ENCODE measurements around the gene SP140.
"Not testable (repeated sequence)": the region's sequence is repeated elsewhere in the genome, so short reads cannot be mapped to it uniquely, and the experiment has no call there.

Gene SP140

DNA sequence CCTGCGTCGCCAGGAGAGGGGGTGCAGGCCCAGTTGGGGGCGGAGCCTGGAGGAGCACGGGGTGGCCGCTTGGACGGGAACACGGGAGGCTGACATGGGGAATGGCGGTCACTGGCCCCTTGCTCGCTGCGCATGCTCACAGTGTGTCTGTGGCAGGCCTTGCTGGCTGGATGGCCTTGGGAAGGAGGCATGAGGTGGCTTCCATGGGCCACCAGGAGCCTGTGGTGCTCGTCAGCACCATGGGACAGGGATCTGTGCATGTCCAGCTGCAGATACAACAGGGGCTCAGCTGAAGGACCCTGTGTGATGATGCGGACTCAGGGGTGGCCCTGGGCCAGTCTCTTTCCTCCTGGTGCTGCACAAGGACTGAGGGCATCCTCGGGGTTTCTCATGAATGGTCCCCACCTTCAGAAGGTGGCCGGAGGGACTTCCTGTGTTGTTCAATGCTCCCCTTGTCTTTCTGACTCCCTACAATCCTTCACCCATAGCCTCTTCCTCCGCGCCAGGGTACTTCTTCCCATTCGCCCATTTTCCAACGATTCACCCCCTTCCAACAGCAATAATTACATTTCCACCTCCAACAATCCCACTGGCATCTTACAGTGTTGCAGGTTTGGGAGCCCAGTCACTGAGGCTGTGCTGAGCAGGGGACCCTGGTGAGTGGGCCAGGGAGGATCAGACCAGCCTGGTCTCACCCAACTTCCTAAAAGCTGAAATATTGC, 98.0 kb downstream of the SP140 start:
- intact Hi-C loops (cut with DNase I) = no loop called here
- DNase-seq = peak in 1 of 10 donors; percentile 78

- intact Hi-C loops (cut with DNase I) = no loop called here
- DNase-seq = no peak
These were observed 99.0 kb downstream of the SP140 start for GRCh38 chr2:230324503-230324902.

DNA sequence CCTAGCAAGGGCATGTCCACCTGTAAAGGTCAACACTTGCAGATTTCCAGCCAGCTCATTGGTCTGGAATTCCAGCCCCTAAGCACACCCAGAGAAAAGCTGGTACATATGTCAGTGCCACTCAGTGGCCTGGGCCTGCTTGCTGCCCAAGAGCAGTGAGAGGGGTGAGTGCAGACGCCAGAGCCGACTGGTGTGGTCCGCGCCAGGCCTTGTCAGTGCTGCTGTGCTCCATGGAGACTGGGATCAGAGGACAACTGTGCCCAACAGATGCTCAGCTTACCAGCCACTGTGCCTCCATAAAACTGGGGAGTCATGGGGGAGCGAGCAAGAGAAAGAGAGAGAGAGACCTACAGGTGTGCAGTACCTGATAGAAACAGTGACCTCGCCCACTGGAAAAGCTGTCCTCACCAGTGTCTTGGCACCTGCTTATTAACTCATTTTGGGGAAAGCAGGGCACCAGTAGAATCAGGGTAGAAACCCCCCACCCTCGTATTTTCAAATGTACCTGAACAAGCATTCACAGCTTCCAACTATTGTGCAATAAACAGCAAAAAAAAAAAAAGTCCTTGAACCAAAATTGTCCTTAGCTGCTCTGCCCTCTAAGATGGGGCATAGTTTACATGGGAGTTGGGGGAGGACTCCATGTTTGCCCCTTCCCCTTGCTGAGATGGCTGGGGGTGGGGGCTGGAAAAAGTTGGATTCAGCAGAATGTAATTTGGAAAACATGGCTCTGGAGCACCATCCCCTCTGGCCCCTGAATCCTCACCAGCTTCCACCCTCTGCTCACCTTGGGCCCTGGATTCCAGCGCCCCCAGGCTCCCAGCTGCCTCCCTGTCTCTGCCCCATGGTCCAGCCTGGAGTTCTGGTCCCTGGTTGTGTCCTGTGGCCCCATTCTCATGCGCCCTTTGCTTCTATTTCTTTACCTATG, 100.0 kb downstream of the SP140 start:
- intact Hi-C loops (cut with DNase I) = no loop called here
- DNase-seq = peak in 1 of 10 donors; percentile 42

DNA sequence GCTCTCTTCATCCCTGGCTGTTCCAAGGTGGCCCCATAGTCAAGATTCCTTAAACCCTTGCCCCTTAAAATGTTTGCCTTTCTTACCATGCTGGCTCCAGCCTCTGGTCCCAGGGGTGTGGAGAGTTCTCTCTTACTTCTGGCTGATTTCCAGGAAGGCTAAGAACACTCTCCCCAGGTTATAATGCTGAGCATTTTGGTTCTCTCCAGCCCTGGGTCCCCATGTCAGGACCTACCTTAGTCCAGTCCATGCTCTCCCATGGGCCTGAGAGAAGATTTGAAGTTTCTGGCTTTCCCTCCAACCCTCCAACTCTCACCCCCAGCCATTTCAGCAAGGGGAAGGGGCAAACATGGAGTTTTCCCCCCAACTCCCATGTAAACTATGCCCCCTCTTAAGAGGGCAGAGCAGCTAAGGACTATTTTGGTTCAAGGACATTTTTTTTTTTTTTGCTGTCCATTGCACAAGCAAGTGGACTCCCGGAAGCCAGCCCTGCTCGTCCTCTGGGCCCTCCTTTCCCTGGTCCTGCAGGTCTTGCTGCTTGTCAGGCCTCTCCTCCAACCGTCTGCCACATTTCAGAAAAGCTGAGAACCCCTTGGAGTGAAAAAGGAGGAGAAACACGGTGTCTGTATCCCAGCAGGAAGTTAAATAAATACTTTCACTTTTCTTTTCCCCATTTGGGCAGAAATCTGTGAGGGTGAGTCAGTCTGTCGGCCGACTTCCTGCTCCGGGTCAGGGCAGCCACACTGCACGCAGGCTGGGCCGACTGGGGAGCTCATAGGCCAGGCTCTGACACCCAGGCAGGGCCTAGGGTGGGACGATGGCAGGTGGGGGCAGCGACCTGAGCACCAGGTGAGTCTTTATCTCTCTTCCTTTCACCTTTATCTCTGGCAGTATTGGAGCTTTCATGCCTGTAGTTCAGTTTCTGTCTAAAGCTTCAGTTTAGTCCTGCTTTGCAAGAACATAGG, 101.2 kb downstream of the SP140 start, which contains the start of gene SP140L:
Gene SP140L, plus strand, starts transcription at position 741 of the 965 bp plus-strand sequence. Its CDS starts 77 bp downstream, at position 818.
- intact Hi-C loops (cut with DNase I) = no loop called here
- peak in 4 of 10 donors; percentile 28 to 85 (median 79) for DNase-seq

GRCh38 chr2:230327418-230328154, 102.0 kb downstream of the SP140 start:
- no peak for DNase-seq

DNA sequence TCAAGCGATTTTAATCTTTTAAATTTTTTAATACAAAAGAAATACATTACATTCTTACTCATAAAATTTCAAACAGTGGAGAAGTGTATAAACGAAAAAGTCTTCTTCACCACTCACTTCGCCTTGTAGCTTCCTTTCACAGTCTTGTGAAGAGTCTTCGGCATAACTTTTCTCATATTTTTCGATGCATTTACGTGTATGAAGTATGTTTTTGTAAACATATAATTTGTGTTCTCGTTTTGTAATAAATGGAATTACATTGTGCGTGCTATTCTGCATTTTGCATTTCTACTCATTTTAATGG, 102.6 kb downstream of the SP140 start:
- intact Hi-C loops (cut with DNase I) = no loop called here

More at GRCh38 chr2:230327418-230328154, 102.0 kb downstream of the SP140 start:
- intact Hi-C loops (cut with DNase I) = no loop called here

GRCh38 chr2:230329946-230330605, 104.5 kb downstream of the SP140 start:
- no peak for DNase-seq
- intact Hi-C loops (cut with DNase I) = no loop called here

More for the DNA sequence above, 102.6 kb downstream of the SP140 start:
- DNase-seq = no peak

DNA sequence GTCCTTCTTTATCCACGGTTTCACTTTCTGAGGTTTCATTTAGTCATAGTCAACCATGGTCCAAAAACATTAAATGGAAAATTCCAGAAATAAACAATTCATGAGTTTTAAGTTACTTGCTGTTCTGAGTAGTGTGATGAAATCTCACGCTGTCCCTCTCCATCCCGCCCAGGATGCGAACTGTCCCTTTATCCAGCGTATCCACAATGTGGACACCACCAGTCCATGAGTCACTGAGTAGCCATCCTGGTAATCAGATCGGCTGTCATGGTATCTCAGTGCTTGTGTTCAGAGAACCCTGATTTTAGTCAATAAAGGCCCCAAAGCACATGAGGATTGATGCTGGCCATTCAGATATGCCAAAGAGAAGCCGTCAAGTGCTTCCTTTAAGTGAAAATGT, 105.2 kb downstream of the SP140 start:
- no peak for DNase-seq
- intact Hi-C loops (cut with DNase I) = no loop called here

- DNase-seq = no peak
These were observed 109.9 kb downstream of the SP140 start for GRCh38 chr2:230335461-230335863.

DNA sequence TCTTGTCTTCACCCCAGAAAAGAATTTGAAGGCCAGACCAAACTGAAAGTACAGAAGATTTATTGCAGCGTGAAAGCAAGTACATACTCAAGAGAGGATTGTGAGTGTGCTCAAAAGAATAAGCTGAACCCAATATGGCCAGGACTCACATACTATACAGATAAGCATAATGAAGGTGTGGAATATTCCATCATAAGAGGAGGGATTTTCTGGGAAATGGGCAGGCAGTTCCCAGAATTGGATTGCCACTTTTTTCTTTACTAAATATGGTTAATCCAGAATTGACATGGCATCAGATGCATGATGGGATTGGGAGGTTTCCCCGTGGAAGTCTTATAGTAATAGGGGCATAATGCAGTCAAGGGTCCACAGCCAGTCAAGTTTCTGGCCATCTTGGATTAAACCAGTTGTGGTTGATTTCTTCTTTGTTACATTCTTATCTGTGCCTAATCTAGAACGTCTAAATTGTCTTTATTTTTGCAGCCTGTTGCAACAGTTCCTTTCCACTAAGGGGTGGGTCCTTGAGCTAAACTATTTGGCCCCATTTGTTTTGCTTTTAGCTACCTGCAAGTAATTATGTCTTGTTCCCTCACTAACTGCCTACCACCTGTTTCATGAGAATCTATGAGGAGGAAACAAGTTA, 110.4 kb downstream of the SP140 start:
- DNase-seq = no peak
- intact Hi-C loops (cut with DNase I) = no loop called here

More at GRCh38 chr2:230335461-230335863, 109.9 kb downstream of the SP140 start:
- intact Hi-C loops (cut with DNase I) = no loop called here

- DNase-seq; intact Hi-C loops (cut with DNase I): not testable (repeated sequence)
These were observed 116.5 kb downstream of the SP140 start for GRCh38 chr2:230341936-230342528.

DNA sequence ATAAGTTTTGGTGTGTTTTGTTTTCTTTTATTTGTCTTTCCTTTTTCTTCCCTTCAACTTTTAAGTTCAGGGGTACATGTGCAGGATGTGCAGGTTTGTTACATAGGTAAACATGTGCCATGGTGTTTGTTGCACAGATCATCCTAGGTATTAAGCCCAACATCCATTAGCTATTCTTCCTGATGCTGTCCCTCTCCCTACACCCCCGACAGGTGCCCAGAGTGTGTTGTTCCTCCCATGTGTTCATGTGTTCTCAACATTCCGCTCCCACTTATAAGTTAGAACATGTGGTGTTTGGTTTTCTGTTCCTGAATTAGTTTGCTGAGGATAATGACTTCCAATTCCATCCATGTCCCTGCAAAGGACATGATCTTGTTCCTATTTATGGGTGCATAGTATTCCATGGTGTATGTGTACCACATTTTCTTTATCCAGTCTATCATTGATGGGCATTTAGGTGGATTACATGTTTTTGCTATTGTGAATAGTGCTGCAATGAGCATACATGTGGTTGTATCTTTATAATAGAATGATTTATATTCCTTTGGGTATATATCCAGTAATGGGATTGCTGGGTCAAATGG, 117.6 kb downstream of the SP140 start:
- intact Hi-C loops (cut with DNase I); DNase-seq: not testable (repeated sequence)

DNA sequence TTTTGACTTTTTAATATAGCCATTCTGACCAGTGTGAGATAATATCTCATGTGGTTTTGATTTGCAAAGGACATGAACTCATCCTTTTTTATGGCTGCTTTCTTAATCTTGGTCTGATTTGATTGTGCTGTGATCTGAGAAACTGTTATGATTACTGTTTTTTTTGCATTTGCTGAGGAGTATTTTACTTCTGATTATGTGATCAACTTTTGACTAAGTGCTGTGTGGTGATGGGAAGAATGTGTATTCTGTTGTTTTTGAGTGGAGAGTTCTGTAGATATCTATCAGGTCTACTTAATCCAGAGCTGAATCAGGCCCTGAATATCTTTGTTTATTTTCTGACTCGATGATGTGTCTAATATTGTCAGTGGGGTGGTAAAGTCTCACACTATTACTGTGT, 118.2 kb downstream of the SP140 start:
- intact Hi-C loops (cut with DNase I) = no loop called here
- DNase-seq = no peak

- intact Hi-C loops (cut with DNase I) = no loop called here
- DNase-seq = no peak
These were observed 120.9 kb downstream of the SP140 start for GRCh38 chr2:230346465-230346864.

GRCh38 chr2:230346921-230347533, 121.5 kb downstream of the SP140 start:
- intact Hi-C loops (cut with DNase I) = no loop called here

DNA sequence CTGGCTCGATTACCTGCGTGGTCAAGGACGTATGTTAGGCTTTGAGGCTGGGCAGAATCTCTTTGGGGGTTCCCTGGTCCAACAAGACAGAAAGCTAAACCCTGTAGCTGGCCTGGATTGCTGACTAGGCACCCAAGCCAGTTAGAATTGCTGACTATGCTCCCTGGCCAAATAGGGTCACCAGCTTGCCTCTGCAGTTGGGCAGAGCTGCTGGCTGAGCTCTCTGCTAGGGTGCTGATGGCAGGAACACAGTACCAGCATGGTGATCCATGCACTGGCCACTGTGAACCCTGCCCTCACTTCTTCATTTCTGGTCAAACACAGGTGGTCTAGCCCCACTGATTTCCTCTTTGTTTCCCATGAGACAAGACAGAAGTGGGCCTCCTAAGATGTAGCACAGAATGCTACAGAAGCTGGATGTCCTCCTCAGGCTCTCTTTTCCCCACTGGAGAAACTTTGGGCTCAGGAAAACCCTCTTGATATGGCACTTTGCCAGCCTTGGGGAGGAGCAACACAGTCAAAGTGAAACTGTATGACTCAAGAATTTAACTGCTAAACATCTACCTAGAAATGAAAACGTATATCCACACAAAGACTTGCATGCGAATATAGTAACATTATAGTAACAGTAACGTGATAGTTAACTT, 122.2 kb downstream of the SP140 start:
- DNase-seq = no peak
- intact Hi-C loops (cut with DNase I) = no loop called here

More at GRCh38 chr2:230346921-230347533, 121.5 kb downstream of the SP140 start:
- DNase-seq = no peak

DNA sequence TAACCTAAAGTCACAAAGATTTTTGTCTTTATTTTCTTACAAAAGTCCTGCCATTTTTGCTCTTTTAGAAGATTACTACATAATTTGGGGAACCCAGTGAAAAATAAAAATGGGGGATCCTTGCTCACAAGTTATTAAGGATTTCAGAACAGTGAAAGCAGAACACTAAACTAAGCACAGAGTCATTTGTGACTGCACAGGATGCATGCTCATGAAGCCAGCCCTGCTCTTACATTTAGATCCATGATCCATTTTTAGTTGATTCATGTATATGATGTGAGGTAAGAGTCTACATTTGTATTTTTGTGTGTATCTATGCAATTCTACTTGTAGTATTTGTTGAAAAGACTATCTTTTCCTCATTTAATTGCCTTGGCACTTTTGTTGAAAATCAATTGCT, 123.3 kb downstream of the SP140 start:
- no peak for DNase-seq
- intact Hi-C loops (cut with DNase I) = no loop called here
